HepG2 (cell line): ENCODE measurements around the gene MAPK11. TPM values are rescaled to one million over a fixed set of nuclear protein-coding genes. Genes with fewer than 3 reads are reported as not detected.

ENCODE experiments used
- ATAC-seq: fragments of 200-7000 bp; cut with Tn5 transposase; 3 replicates; pipeline ENCODE4 v1.9.1; 2020; ENCODE audit warnings: mild to moderate bottlenecking, moderate library complexity
- BruUV-seq: library from RNA; stranded (reverse); fragments of 400-500 nt; replicated peaks from 2 replicates; lab custom pipeline; 2021; lab: Mats Ljungman, UMichigan
- CTCF ChIA-PET: fragments of 300-600 bp; formaldehyde crosslinking; extraction: SDS; loops from one replicate; lab custom pipeline; 2021; ENCODE audit warnings: low total read pairs, inconsistent platforms, low intra/inter-chr PET ratio; lab: Yijun Ruan, JAX
- POLR2A ChIA-PET: fragments of 350-600 bp; sonication (Branson Sonifier 250); formaldehyde crosslinking; loops from one replicate; lab custom pipeline; 2020; ENCODE audit warnings: antibody characterized with exemption, inconsistent platforms; lab: Yijun Ruan, JAX
- DNase-seq: peaks from one replicate; pipeline ENCODE4 v3.0.0-alpha.2; 2015; ENCODE audit warnings: low spot score
- FAIRE-seq: peaks from 3 replicates; lab custom pipeline; 2011; peaks lifted over from hg19 to GRCh38; lab: Jason Lieb, UNC
- H2AFZ ChIP-seq: one replicate; pipeline ENCODE4 v1.6.1; 2011; ENCODE audit warnings: low read length, inconsistent platforms
- H3K27ac ChIP-seq: fragments of 300-600 bp; 3 replicates; pipeline ENCODE4 v1.8.0; 2011; ENCODE audit warnings: mixed run types, mild to moderate bottlenecking, mixed read lengths, low read length, inconsistent platforms; ENCODE audit not compliant: insufficient read depth; ENCODE audit errors: extremely low read length
- H3K27me3 ChIP-seq, 2 experiments: fragments of 200-600 bp in 1 of 2; 2 replicates in 1 of 2; 3 replicates in 1 of 2; pipeline versions ENCODE4 v1.6.0 to v1.8.0; 2011; ENCODE audit warnings: low read length in 2 of 2, mild to moderate bottlenecking in 2 of 2, moderate library complexity in 2 of 2, inconsistent platforms in 1 of 2; ENCODE audit not compliant: insufficient read depth in 2 of 2, control insufficient read depth in 1 of 2
- H3K36me3 ChIP-seq, 2 experiments: fragments of 200-600 bp in 1 of 2; replicated peaks in 1 of 2; 2 replicates in 1 of 2; 3 replicates in 1 of 2; pipeline versions ENCODE4 v1.5.1 to v1.8.0; 2011; ENCODE audit warnings: low read length in 2 of 2, inconsistent platforms in 1 of 2; ENCODE audit not compliant: insufficient read depth in 2 of 2, control insufficient read depth in 1 of 2
- H3K4me1 ChIP-seq: 2 replicates; pipeline ENCODE4 v1.5.1; 2012; ENCODE audit warnings: low read length, inconsistent platforms; ENCODE audit not compliant: insufficient read depth
- H3K4me2 ChIP-seq: 2 replicates; pipeline ENCODE4 v1.6.0; 2011; ENCODE audit warnings: low read depth, low read length, inconsistent platforms
- H3K4me3 ChIP-seq, 3 experiments: fragments of 200-600 bp in 1 of 3; sonication (generic), shearing (Covaris generic) in 1 of 3; replicated peaks in 1 of 3; 2 replicates each; pipeline ENCODE4 v1.5.1; 2011 to 2016; ENCODE audit warnings: low read length in 3 of 3, inconsistent platforms in 2 of 3, low read depth in 2 of 3, mild to moderate bottlenecking in 2 of 3, control low read depth in 1 of 3, mixed read lengths in 1 of 3; ENCODE audit not compliant: insufficient read depth in 1 of 3
- H3K79me2 ChIP-seq: one replicate; pipeline ENCODE4 v1.6.1; 2011; ENCODE audit warnings: low read length, inconsistent platforms; ENCODE audit not compliant: insufficient read depth
- H3K9ac ChIP-seq: 2 replicates; pipeline ENCODE4 v1.6.0; 2011; ENCODE audit warnings: mild to moderate bottlenecking, low read depth, low read length, inconsistent platforms; ENCODE audit not compliant: insufficient read depth
- H3K9me3 ChIP-seq: 2 replicates; pipeline ENCODE4 v1.5.1; 2012; ENCODE audit warnings: mild to moderate bottlenecking, low read length
- H4K20me1 ChIP-seq: 2 replicates; pipeline ENCODE4 v1.6.0; 2011; ENCODE audit warnings: inconsistent platforms, mild to moderate bottlenecking, low read length, moderate library complexity; ENCODE audit not compliant: insufficient read depth
- BHLHE40 ChIP-seq: IDR thresholded peaks from 2 replicates; pipeline ENCODE4 v1.6.1; 2011; ENCODE audit warnings: low read length, improper control_type of control experiment
- CHCHD3 ChIP-seq: sonication (generic); formaldehyde crosslinking; IDR thresholded peaks from 2 replicates; pipeline ENCODE4 v1.8.0; 2022; ENCODE audit warnings: mild to moderate bottlenecking, missing genetic modification reagents, moderate library complexity
- FOXA1 ChIP-seq, 2 experiments: fragments of 450-650 bp in 1 of 2; sonication (generic) in 1 of 2; formaldehyde crosslinking in 1 of 2; IDR thresholded peaks; 2 replicates each; pipeline versions ENCODE4 v1.4.0 to v1.6.1; 2016 to 2020; ENCODE audit warnings: missing genetic modification reagents in 1 of 2
- HDAC6 ChIP-seq: fragments of 200-600 bp; sonication (generic); IDR thresholded peaks from 2 replicates; pipeline ENCODE4 v1.7.0; 2017; ENCODE audit warnings: mild to moderate bottlenecking, antibody characterized with exemption, low read length, low read depth
- HNRNPK ChIP-seq: fragments of 200-400 bp; formaldehyde crosslinking; IDR thresholded peaks from 2 replicates; pipeline ENCODE4 v1.6.1; 2018; ENCODE audit warnings: low read length, low read depth, moderate library complexity, mild to moderate bottlenecking; ENCODE audit not compliant: poor library complexity, severe bottlenecking
- LBX2 ChIP-seq: sonication (generic); formaldehyde crosslinking; IDR thresholded peaks from 2 replicates; pipeline ENCODE4 v1.5.0; 2020; ENCODE audit warnings: missing genetic modification reagents, mild to moderate bottlenecking, borderline replicate concordance
- RARG ChIP-seq: sonication (generic); formaldehyde crosslinking; IDR thresholded peaks from 2 replicates; pipeline ENCODE4 v1.4.0; 2020; ENCODE audit warnings: low read depth, mild to moderate bottlenecking, missing genetic modification reagents
- RXRA ChIP-seq: sonication (generic); formaldehyde crosslinking; IDR thresholded peaks from 2 replicates; pipeline ENCODE4 v1.5.1; 2020; ENCODE audit warnings: missing genetic modification reagents
- TBX2 ChIP-seq: sonication (generic); formaldehyde crosslinking; IDR thresholded peaks from 2 replicates; pipeline ENCODE4 v1.5.0; 2020; ENCODE audit warnings: missing genetic modification reagents, mild to moderate bottlenecking, borderline replicate concordance
- UBTF ChIP-seq: sonication (generic); formaldehyde crosslinking; IDR thresholded peaks from 2 replicates; pipeline ENCODE4 v1.4.0; 2020; ENCODE audit warnings: mild to moderate bottlenecking, missing genetic modification reagents
- ZNF597 ChIP-seq: sonication (generic); formaldehyde crosslinking; IDR thresholded peaks from 2 replicates; pipeline ENCODE4 v1.5.0; 2020; ENCODE audit warnings: missing genetic modification reagents
- ZNF737 ChIP-seq: sonication (generic); formaldehyde crosslinking; IDR thresholded peaks from 2 replicates; pipeline ENCODE4 v1.5.0; 2020; ENCODE audit warnings: missing genetic modification reagents, mild to moderate bottlenecking, borderline replicate concordance
- WGBS: methylation state at CpG from one replicate; pipeline ENCODE4 v1.1.6; 2017; ENCODE audit warnings: low lambda C conversion rate; 5-methylcytosine and 5-hydroxymethylcytosine counted together
- in situ Hi-C: cut with HindIII; loops from 2 replicates; pipeline ENCODE4 v1.10.0; 2017; ENCODE audit warnings: low pct_unique_long_range_greater_than_20kb; ENCODE audit not compliant: extremely low pct_ligation_motif_present
- intact Hi-C: fragments of 100-400 bp; cut with micrococcal nuclease; formaldehyde crosslinking; loops from one replicate; pipeline ENCODE4 v1.10.0; 2022; ENCODE audit not compliant: unreplicated experiment
- polyA plus RNA-seq, 8 experiments: library from polyadenylated mRNA; depleted of rRNA in 3 of 8; stranded (reverse) in 7 of 8; unstranded in 1 of 8; fragments of >200 nt; fragmentation: Illumina TruSeq in 4 of 8; extraction: Trizol in 4 of 8; gene quantifications; 2 replicates each; pipeline versions ENCODE4 v1.2.1 to v1.2.3, GENCODE V29; 2011 to 2016; ENCODE audit warnings: low read depth in 4 of 8, missing spikeins in 1 of 8, mixed read lengths in 1 of 8; ENCODE audit not compliant: insufficient read depth in 1 of 8
- total RNA-seq, 5 experiments: library from RNA; depleted of rRNA; stranded (reverse); fragments of >200 nt; fragmentation: Illumina TruSeq; extraction: Trizol; gene quantifications; 2 replicates each; pipeline ENCODE4 v1.2.3, GENCODE V29; 2016; ENCODE audit warnings: low read depth in 1 of 5

MAPK11 gene
- total and polyA plus RNA-seq, 2 of the 13 experiments (the other 11 are each of a cell fraction or from before 2014, with no cell fraction given), result 0.15 to 0.17 TPM

DNA sequence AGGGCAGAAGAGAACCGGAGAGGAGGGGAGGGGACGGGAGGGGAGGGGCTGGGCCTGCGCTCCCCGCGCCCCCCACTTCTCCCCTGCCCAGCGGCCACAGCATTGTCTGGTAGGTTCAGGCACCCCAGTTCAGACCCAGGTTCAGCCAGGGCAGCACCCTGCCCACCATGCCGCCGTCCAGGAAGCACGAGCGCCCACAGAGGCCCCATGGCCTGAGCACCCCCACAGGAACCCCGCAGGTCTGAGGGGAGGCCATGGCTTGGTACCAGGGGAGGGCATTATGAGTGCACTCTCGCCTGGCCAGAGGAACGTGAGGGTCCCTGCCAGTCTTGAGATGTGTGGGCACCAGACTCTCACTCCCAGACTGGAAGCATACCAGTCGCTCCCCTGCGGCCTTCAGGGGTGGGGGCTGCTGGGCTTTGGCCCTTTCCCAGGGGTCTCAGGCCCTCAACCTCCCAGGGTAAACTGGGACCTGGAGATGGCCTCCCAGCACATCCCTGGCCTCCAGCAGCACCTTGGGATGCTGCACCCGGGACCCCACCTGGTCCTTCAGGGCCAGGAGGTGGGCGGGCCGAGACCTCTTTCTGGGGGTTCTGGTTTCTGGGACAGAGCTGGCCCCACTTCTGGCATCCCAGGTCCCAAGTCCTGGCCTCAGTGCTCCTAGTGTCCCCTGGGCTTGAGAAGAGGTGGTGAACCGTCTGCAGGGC lies 37.9 kb upstream of the MAPK11 start (continued):
- peak; percentile 92 for TF ChIP-seq HNRNPK
- TF ChIP-seq CHCHD3 (CRISPR knock-in tag), result no peak
- TF ChIP-seq RXRA (CRISPR knock-in tag), result peak; percentile 35; the same call in 1 of the 2 replicates
- no peak for TF ChIP-seq ZNF737 (CRISPR knock-in tag)

- H3K9ac ChIP-seq, result peak within 1 kb of the TSS; percentile 90
- intact Hi-C loops, result no loop called here
- FAIRE-seq (no peak), ATAC-seq (no peak), DNase-seq (peak; percentile 68)
- H3K9me3 ChIP-seq, result no peaks in the 10 kb centered on the region
- no peak within 1 kb of the TSS for H2AFZ ChIP-seq
- H3K79me2 ChIP-seq, result peaks cover 47% of the 10 kb centered on the region
- H4K20me1 ChIP-seq, result no peaks in the 10 kb centered on the region; the same call in 1 of the 2 replicates
- BruUV-seq, result no TSS peak
- H3K4me3 ChIP-seq, result peak within 1 kb of the TSS; percentile 90 to 95 (median 95)
- peaks cover 0 to 2% of the 10 kb centered on the region in 2 experiments; a peak in 1 of 5 replicates for H3K36me3 ChIP-seq
- ChIA-PET CTCF (interaction anchor here (1.0 to 1.4 kb wide), 2 partner anchors 30 to 31 kb away, joined by 3 to 4 read pairs; no protein-coding TSS in a partner anchor), POLR2A (interaction anchor here (0.6 to 6.7 kb wide), 11 partner anchors 10 to 166 kb away, joined by 3 to 126 read pairs (median 4); partner anchors contain the start of gene MAPK12)
- in situ Hi-C loops, result no loop called here
- H3K27ac ChIP-seq, result peak within 1 kb of the TSS; percentile 67
- H3K27me3 ChIP-seq, result no peaks in the 10 kb centered on the region
- peak within 1 kb of the TSS; percentile 90 for H3K4me2 ChIP-seq
- peaks cover 82% of the 10 kb centered on the region for H3K4me1 ChIP-seq
- WGBS, result under 1% methylated on average over 31 of the region's 105 CpGs
- TF ChIP-seq ZNF597 (CRISPR knock-in tag) (no peak), UBTF (peak; percentile 53; the same call in 1 of the 2 replicates), LBX2 (no peak), HDAC6 (no peak), FOXA1 (IDR thresholded peaks at IDR 0.05) (no peak), FOXA1 (CRISPR knock-in tag; IDR thresholded peaks at IDR 0.05) (no peak), BHLHE40 (no peak), TBX2 (CRISPR knock-in tag) (peak; percentile 41; the same call in 1 of the 2 replicates), RARG (CRISPR knock-in tag) (no peak)
These were observed 36.9 kb upstream of the MAPK11 start, which contains the start of gene PLXNB2 for GRCh38 chr22:50306753-50307749. Gene PLXNB2, minus strand, starts transcription at chr22:50307646. Its CDS starts 17,062 bp downstream, at chr22:50290584.
